ENCODE data around the gene DAZL. TPM values are rescaled to one million over a fixed set of nuclear protein-coding genes. Genes with fewer than 3 reads are reported as not detected.

The DAZL gene
- total and polyA plus RNA-seq, 9 of the 15 experiments (the other 6 are each of a cell fraction or from before 2014, with no cell fraction given) = not detected

DNA sequence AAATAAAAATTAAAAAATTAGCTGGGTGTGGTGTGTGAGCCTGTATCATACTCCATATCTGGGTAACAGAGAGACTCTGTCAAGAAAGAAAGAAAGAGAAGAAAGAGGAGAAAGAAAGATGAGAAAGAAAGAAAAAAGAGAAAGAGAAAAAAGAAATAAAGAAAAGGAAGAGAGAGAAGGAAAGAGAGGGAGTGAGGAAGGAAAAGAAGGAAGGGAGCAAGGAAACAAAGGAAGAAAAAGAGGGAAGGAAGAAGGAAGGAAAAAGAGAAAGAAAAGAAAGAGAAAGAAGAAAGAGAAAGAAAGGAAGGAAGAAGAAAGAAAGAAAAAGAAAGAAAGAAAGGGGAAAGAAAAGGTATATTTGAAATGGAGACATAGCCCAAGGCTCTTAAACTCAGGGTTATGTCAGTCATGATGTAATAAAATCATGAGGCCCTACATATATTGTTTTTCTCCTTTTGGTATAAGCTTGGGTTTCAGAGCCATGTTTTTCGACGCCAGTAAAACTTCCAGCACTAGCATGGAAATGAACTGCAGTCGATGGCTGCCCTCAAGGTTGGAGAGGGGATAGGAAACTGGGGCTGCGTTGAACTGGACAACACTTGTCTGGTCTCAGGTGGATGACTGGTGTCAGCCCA, 53.8 kb downstream of the DAZL start (continued):
- no peak for TF ChIP-seq ZMIZ1 (IDR thresholded peaks at IDR 0.05; ENCODE audit: low read depth in 2 of 2, low read length in 2 of 2)
- peak; percentile 79 for TF ChIP-seq U2AF1 (optimal IDR thresholded peaks at IDR 0.05; ENCODE audit: low read depth, low read length)
- peak; percentile 37; the same call in 1 of the 2 replicates for TF ChIP-seq ARID1B (IDR thresholded peaks at IDR 0.05)
- TF ChIP-seq STAT5A (IDR thresholded peaks at IDR 0.05; ENCODE audit: borderline replicate concordance, low read length) = no peak
- no peak for TF ChIP-seq ZBTB12 (CRISPR knock-in tag; IDR thresholded peaks at IDR 0.05)
- TF ChIP-seq, protein P1, sequence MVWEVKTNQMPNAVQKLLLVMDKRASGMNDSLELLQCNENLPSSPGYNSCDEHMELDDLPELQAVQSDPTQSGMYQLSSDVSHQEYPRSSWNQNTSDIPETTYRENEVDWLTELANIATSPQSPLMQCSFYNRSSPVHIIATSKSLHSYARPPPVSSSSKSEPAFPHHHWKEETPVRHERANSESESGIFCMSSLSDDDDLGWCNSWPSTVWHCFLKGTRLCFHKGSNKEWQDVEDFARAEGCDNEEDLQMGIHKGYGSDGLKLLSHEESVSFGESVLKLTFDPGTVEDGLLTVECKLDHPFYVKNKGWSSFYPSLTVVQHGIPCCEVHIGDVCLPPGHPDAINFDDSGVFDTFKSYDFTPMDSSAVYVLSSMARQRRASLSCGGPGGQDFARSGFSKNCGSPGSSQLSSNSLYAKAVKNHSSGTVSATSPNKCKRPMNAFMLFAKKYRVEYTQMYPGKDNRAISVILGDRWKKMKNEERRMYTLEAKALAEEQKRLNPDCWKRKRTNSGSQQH (CRISPR knock-in tag; IDR thresholded peaks at IDR 0.05) = peak; percentile 59; the same call in 1 of the 2 replicates
- TF ChIP-seq ZNF316 (IDR thresholded peaks at IDR 0.05) = peak; percentile 5; the same call in 1 of the 2 replicates
- 0 out of 2 replicates have a peak, but pooled peaks have one; percentile 57 for TF ChIP-seq ZBTB26 (CRISPR knock-in tag; IDR thresholded peaks at IDR 0.05)
- TF ChIP-seq YBX1 (IDR thresholded peaks at IDR 0.05) = peak; percentile 69; the same call in 1 of the 2 replicates
- no peak for TF ChIP-seq ZNF274 (IDR thresholded peaks at IDR 0.05; ENCODE audit: borderline replicate concordance, low read depth, low read length)
- TF ChIP-seq ELK1 (CRISPR knock-in tag; IDR thresholded peaks at IDR 0.05) = no peak
- peak; percentile 58 for TF ChIP-seq ARHGAP35 (IDR thresholded peaks at IDR 0.05; ENCODE audit: partially characterized antibody)
